ENCODE results near the gene KRTAP5-6.
"Not testable (repeated sequence)": the region's sequence is repeated elsewhere in the genome, so short reads cannot be mapped to it uniquely, and the experiment has no call there.

GRCh38 chr11:1683904-1684572, 13.0 kb upstream of the KRTAP5-6 start:
- not testable (repeated sequence) for TF ChIP-seq CTCF (IDR thresholded peaks at IDR 0.05); ZFX (IDR thresholded peaks at IDR 0.05; ENCODE audit: borderline replicate concordance)

Data from 22Rv1 (cell line).